SK-N-SH treated with all-trans-retinoic acid at 6 μM for 48 hours (cell line): ENCODE measurements around the gene MATK.

Experiments
- OSR1 ChIP-seq: fragments of 250-450 bp; sonication (Bioruptor Pico); IDR thresholded peaks from 2 replicates; pipeline ENCODE4 v1.8.0; 2022; ENCODE audit warnings: moderate library complexity, mild to moderate bottlenecking, inconsistent platforms
- SNAI2 ChIP-seq: fragments of 250-450 bp; sonication (Bioruptor Pico); IDR thresholded peaks from 2 replicates; pipeline ENCODE4 v1.5.0; 2020; ENCODE audit warnings: mild to moderate bottlenecking, moderate library complexity
- ZC3H10 ChIP-seq: fragments of 250-450 bp; sonication (Bioruptor Pico); IDR thresholded peaks from 2 replicates; pipeline ENCODE4 v1.5.1; 2021; ENCODE audit warnings: mild to moderate bottlenecking, moderate library complexity
- ZFP30 ChIP-seq: fragments of 450-650 bp; formaldehyde crosslinking; IDR thresholded peaks from 2 replicates; pipeline ENCODE4 v1.5.0; 2022; ENCODE audit warnings: mild to moderate bottlenecking, moderate library complexity
- ZNF565 ChIP-seq: fragments of 450-650 bp; formaldehyde crosslinking; conservative IDR thresholded peaks from 2 replicates; pipeline ENCODE4 v1.5.0; 2020; ENCODE audit warnings: low read depth, mild to moderate bottlenecking, moderate library complexity
- ZNF70 ChIP-seq: fragments of 450-650 bp; formaldehyde crosslinking; IDR thresholded peaks from 2 replicates; pipeline ENCODE4 v1.5.0; 2020; ENCODE audit warnings: mild to moderate bottlenecking, moderate library complexity

GRCh38 chr19:3823350-3823713 lies 37.2 kb upstream of the MATK start:
- TF ChIP-seq OSR1 (CRISPR knock-in tag) (no peak), ZFP30 (CRISPR knock-in tag) (no peak), ZC3H10 (CRISPR knock-in tag) (no peak), ZNF70 (CRISPR knock-in tag) (no peak), ZNF565 (no peak), SNAI2 (CRISPR knock-in tag) (no peak)
